Adipocyte (in vitro differentiated cells): Measurements from ENCODE around the gene ST7.
"Not testable (repeated sequence)": the region's sequence is repeated elsewhere in the genome, so short reads cannot be mapped to it uniquely, and the experiment has no call there.

ENCODE experiments used
- DNase-seq: peaks from one replicate; pipeline ENCODE4 v3.0.0-alpha.2; 2015; ENCODE audit warnings: low read depth
- H3K27me3 ChIP-seq: replicated peaks from 2 replicates; pipeline ENCODE4 v1.7.0; 2013; ENCODE audit warnings: mild to moderate bottlenecking, low read length, moderate library complexity; ENCODE audit not compliant: control insufficient read depth, insufficient read depth
- H3K36me3 ChIP-seq: 2 replicates; pipeline ENCODE4 v1.7.0; 2013; ENCODE audit warnings: low read length, mild to moderate bottlenecking, moderate library complexity; ENCODE audit not compliant: control insufficient read depth, insufficient read depth, severe bottlenecking
- H3K4me1 ChIP-seq: 2 replicates; pipeline ENCODE4 v1.7.0; 2013; ENCODE audit warnings: mild to moderate bottlenecking, low read length, moderate library complexity; ENCODE audit not compliant: control insufficient read depth, insufficient read depth
- H3K4me3 ChIP-seq: 2 replicates; pipeline ENCODE4 v1.7.0; 2013; ENCODE audit warnings: mild to moderate bottlenecking, low read length, moderate library complexity
- H3K9ac ChIP-seq: 2 replicates; pipeline ENCODE4 v1.7.0; 2013; ENCODE audit warnings: mild to moderate bottlenecking, low read length, moderate library complexity
- H3K9me3 ChIP-seq: 2 replicates; pipeline ENCODE4 v1.7.0; 2013; ENCODE audit warnings: mild to moderate bottlenecking, low read length, moderate library complexity; ENCODE audit not compliant: control insufficient read depth

Gene ST7

GRCh38 chr7:117113871-117114270, 160.6 kb downstream of the ST7 start:
- Histone ChIP-seq H3K27me3 (no peaks in the 10 kb centered on the region), H3K9ac (no peak overlapping the region), H3K4me3 (no peak overlapping the region), H3K9me3 (no peaks in the 10 kb centered on the region), H3K4me1 (no peaks in the 10 kb centered on the region), H3K36me3 (no peaks in the 10 kb centered on the region)
- no peak for DNase-seq

- Histone ChIP-seq H3K9ac (no peak overlapping the region), H3K4me3 (no peak overlapping the region), H3K27me3 (no peaks in the 10 kb centered on the region), H3K9me3 (no peaks in the 10 kb centered on the region), H3K4me1 (no peaks in the 10 kb centered on the region), H3K36me3 (no peaks in the 10 kb centered on the region)
- DNase-seq = no peak
Measured at GRCh38 chr7:117114272-117114671, 161.0 kb downstream of the ST7 start.

GRCh38 chr7:117116211-117116610, 162.9 kb downstream of the ST7 start:
- no peak for DNase-seq
- Histone ChIP-seq H3K4me1 (no peaks in the 10 kb centered on the region), H3K9me3 (no peaks in the 10 kb centered on the region), H3K27me3 (no peaks in the 10 kb centered on the region), H3K36me3 (no peaks in the 10 kb centered on the region), H3K9ac (no peak overlapping the region), H3K4me3 (no peak overlapping the region)

GRCh38 chr7:117117172-117117571, 163.9 kb downstream of the ST7 start:
- DNase-seq = no peak
- H3K9me3 ChIP-seq = no peaks in the 10 kb centered on the region
- H3K36me3 ChIP-seq = no peaks in the 10 kb centered on the region
- no peak overlapping the region for H3K4me3 ChIP-seq
- H3K27me3 ChIP-seq = no peaks in the 10 kb centered on the region
- H3K9ac ChIP-seq = no peak overlapping the region
- no peaks in the 10 kb centered on the region for H3K4me1 ChIP-seq

GRCh38 chr7:117118579-117119180, 165.4 kb downstream of the ST7 start:
- Histone ChIP-seq H3K36me3 (no peaks in the 10 kb centered on the region), H3K9me3 (no peaks in the 10 kb centered on the region), H3K9ac (no peak overlapping the region), H3K4me1 (no peaks in the 10 kb centered on the region), H3K27me3 (no peaks in the 10 kb centered on the region), H3K4me3 (no peak overlapping the region)
- no peak for DNase-seq

GRCh38 chr7:117119192-117119924, 166.1 kb downstream of the ST7 start:
- Histone ChIP-seq H3K36me3 (no peaks in the 10 kb centered on the region), H3K9ac (no peak overlapping the region), H3K4me3 (no peak overlapping the region), H3K27me3 (no peaks in the 10 kb centered on the region), H3K9me3 (no peaks in the 10 kb centered on the region), H3K4me1 (peaks cover 3% of the 10 kb centered on the region)
- DNase-seq = peak; percentile 93

GRCh38 chr7:117120321-117120720, 167.0 kb downstream of the ST7 start:
- H3K36me3 ChIP-seq, H3K9me3 ChIP-seq, H3K27me3 ChIP-seq, DNase-seq, H3K9ac ChIP-seq, H3K4me3 ChIP-seq: not testable (repeated sequence)
- peaks cover 13% of the 10 kb centered on the region for H3K4me1 ChIP-seq

- not testable (repeated sequence) for H3K4me3 ChIP-seq, H3K36me3 ChIP-seq, H3K9ac ChIP-seq, H3K9me3 ChIP-seq, H3K27me3 ChIP-seq, DNase-seq
- H3K4me1 ChIP-seq = peaks cover 14% of the 10 kb centered on the region
Measured at GRCh38 chr7:117122036-117122435, 168.7 kb downstream of the ST7 start.

GRCh38 chr7:117122536-117122935, 169.2 kb downstream of the ST7 start:
- Histone ChIP-seq H3K4me3 (no peak overlapping the region), H3K9ac (no peak overlapping the region), H3K36me3 (no peaks in the 10 kb centered on the region), H3K9me3 (no peaks in the 10 kb centered on the region), H3K27me3 (no peaks in the 10 kb centered on the region), H3K4me1 (peaks cover 14% of the 10 kb centered on the region)
- DNase-seq = no peak

- Histone ChIP-seq H3K9me3 (no peaks in the 10 kb centered on the region), H3K36me3 (no peaks in the 10 kb centered on the region), H3K4me3 (no peak overlapping the region), H3K27me3 (no peaks in the 10 kb centered on the region), H3K4me1 (peaks cover 14% of the 10 kb centered on the region), H3K9ac (no peak overlapping the region)
- DNase-seq = no peak
Measured at GRCh38 chr7:117123311-117123926, 170.1 kb downstream of the ST7 start.

- peaks cover 23% of the 10 kb centered on the region for H3K4me1 ChIP-seq
- H3K27me3 ChIP-seq = no peaks in the 10 kb centered on the region
- peak; percentile 89 for DNase-seq
- H3K9me3 ChIP-seq = no peaks in the 10 kb centered on the region
- H3K4me3 ChIP-seq = no peak overlapping the region
- H3K9ac ChIP-seq = no peak overlapping the region
- no peaks in the 10 kb centered on the region for H3K36me3 ChIP-seq
Measured at GRCh38 chr7:117124591-117125220, 171.4 kb downstream of the ST7 start.
